ENCODE data around the gene PCDHGA11.
"Not testable (repeated sequence)": the region's sequence is repeated elsewhere in the genome, so short reads cannot be mapped to it uniquely, and the experiment has no call there.

PCDHGA11 gene

GRCh38 chr5:141431286-141431685 is 10.4 kb downstream of the PCDHGA11 start:
- DNase-seq (ENCODE audit: low read depth) = no peak

GRCh38 chr5:141432308-141432707 is 11.5 kb downstream of the PCDHGA11 start:
- DNase-seq (ENCODE audit: low read depth) = not testable (repeated sequence)

GRCh38 chr5:141432726-141433125 is 11.9 kb downstream of the PCDHGA11 start:
- not testable (repeated sequence) for DNase-seq (ENCODE audit: low read depth)

- no peak for DNase-seq (ENCODE audit: low read depth)
Measured at GRCh38 chr5:141434006-141434405, 13.2 kb downstream of the PCDHGA11 start.

- no peak for DNase-seq (ENCODE audit: low read depth)
Measured at GRCh38 chr5:141437221-141437620, 16.4 kb downstream of the PCDHGA11 start.

GRCh38 chr5:141439411-141440141 is 18.7 kb downstream of the PCDHGA11 start:
- DNase-seq (ENCODE audit: low read depth) = no peak

- DNase-seq (ENCODE audit: low read depth) = no peak
Measured at GRCh38 chr5:141440341-141440740, 19.5 kb downstream of the PCDHGA11 start.

GRCh38 chr5:141441571-141442170 is 20.8 kb downstream of the PCDHGA11 start:
- no peak for DNase-seq (ENCODE audit: low read depth)

- no peak for DNase-seq (ENCODE audit: low read depth)
Measured at GRCh38 chr5:141465351-141465750, 44.5 kb downstream of the PCDHGA11 start.

All from stimulated activated CD8-positive, alpha-beta memory T cell treated with anti-CD3 and anti-CD28 coated beads, Interleukin-7, amount 100 ng/mL, for 24 hours (primary cell).